SU-DHL-6 (cell line): ENCODE measurements around the gene SLC17A8.

ENCODE experiments used
- H2AFZ ChIP-seq: fragments of 200-600 bp; sonication (generic); 2 replicates; pipeline ENCODE4 v1.6.1; 2014; ENCODE audit warnings: low read depth, mild to moderate bottlenecking, moderate library complexity, mixed read lengths, antibody characterized with exemption, low read length; ENCODE audit not compliant: severe bottlenecking
- H3F3A ChIP-seq: fragments of 200-600 bp; shearing (Covaris generic); 2 replicates; pipeline ENCODE4 v1.6.0; 2016; ENCODE audit warnings: antibody characterized with exemption, mild to moderate bottlenecking; ENCODE audit not compliant: insufficient read depth
- H3K27ac ChIP-seq: fragments of 200-600 bp; sonication (generic); 2 replicates; pipeline ENCODE4 v1.5.1; 2016; ENCODE audit warnings: low read depth, mild to moderate bottlenecking, low read length, moderate library complexity, mixed read lengths
- H3K27me3 ChIP-seq: fragments of 200-600 bp; sonication (generic), shearing (Covaris generic); 2 replicates; pipeline ENCODE4 v1.6.0; 2014; ENCODE audit warnings: mild to moderate bottlenecking, low read length
- H3K36me3 ChIP-seq: fragments of 200-600 bp; sonication (generic); 2 replicates; pipeline ENCODE4 v1.6.1; 2014; ENCODE audit warnings: mild to moderate bottlenecking, low read length, mixed read lengths
- H3K4me2 ChIP-seq: fragments of 300-600, 200-600 bp; shearing (Covaris generic), sonication (generic); 2 replicates; pipeline ENCODE4 v1.6.0; 2014; ENCODE audit warnings: low read length, low read depth, mild to moderate bottlenecking; ENCODE audit not compliant: poor library complexity, severe bottlenecking
- H3K4me3 ChIP-seq: fragments of 200-600 bp; sonication (generic); 2 replicates; pipeline ENCODE4 v1.5.1; 2014; ENCODE audit warnings: antibody characterized with exemption, low read length, mild to moderate bottlenecking, mixed read lengths; ENCODE audit not compliant: insufficient read depth, poor library complexity, severe bottlenecking
- H3K79me2 ChIP-seq: fragments of 200-600 bp; sonication (generic); 2 replicates; pipeline ENCODE4 v1.6.1; 2014; ENCODE audit warnings: mild to moderate bottlenecking, low read length, moderate library complexity; ENCODE audit not compliant: insufficient read depth
- H3K9ac ChIP-seq: fragments of 200-600 bp; sonication (generic); 2 replicates; pipeline ENCODE4 v1.7.0; 2014; ENCODE audit warnings: mild to moderate bottlenecking, low read length
- H3K9me2 ChIP-seq: fragments of 200-600 bp; sonication (generic); replicated peaks from 2 replicates; pipeline ENCODE4 v1.6.1; 2014; ENCODE audit warnings: low read length; ENCODE audit not compliant: insufficient read depth
- H3K9me3 ChIP-seq: fragments of 200-600 bp; sonication (generic); 2 replicates; pipeline ENCODE4 v1.6.1; 2014; ENCODE audit warnings: low read length, mixed read lengths; ENCODE audit not compliant: insufficient read depth
- H4K20me1 ChIP-seq: fragments of 200-600 bp; sonication (generic); 2 replicates; pipeline ENCODE4 v1.6.1; 2014; ENCODE audit warnings: low read depth, mild to moderate bottlenecking, antibody characterized with exemption, low read length, moderate library complexity, mixed read lengths
- CTCF ChIP-seq: fragments of 200-600 bp; sonication (generic); IDR thresholded peaks from one replicate; pipeline ENCODE4 v1.5.1; 2017; ENCODE audit warnings: antibody characterized with exemption, mild to moderate bottlenecking, low read length, moderate library complexity; ENCODE audit not compliant: insufficient read depth, poor library complexity, severe bottlenecking
- EZH2phosphoT487 ChIP-seq: fragments of 200-600 bp; sonication (generic), shearing (Covaris generic); conservative IDR thresholded peaks from 2 replicates; pipeline ENCODE4 v1.6.1; 2018; ENCODE audit warnings: mild to moderate bottlenecking, antibody characterized with exemption, low read length, moderate library complexity, mixed read lengths

SLC17A8 gene

GRCh38 chr12:100381379-100381778 lies 24.5 kb downstream of the SLC17A8 start:
- H3K9me3 ChIP-seq = no peaks in the 10 kb centered on the region
- H3K27me3 ChIP-seq = no peaks in the 10 kb centered on the region
- no peaks in the 10 kb centered on the region for H3K36me3 ChIP-seq
- H3K4me2 ChIP-seq = no peak overlapping the region
- no peak overlapping the region for H3K9ac ChIP-seq
- no peaks in the 10 kb centered on the region for H3F3A ChIP-seq
- no peak overlapping the region for H3K4me3 ChIP-seq
- H2AFZ ChIP-seq = no peak overlapping the region
- no peaks in the 10 kb centered on the region for H3K9me2 ChIP-seq
- H3K79me2 ChIP-seq = no peaks in the 10 kb centered on the region
- H4K20me1 ChIP-seq = no peaks in the 10 kb centered on the region
- no peak for TF ChIP-seq CTCF
- no peak for TF ChIP-seq EZH2phosphoT487
- no peak overlapping the region for H3K27ac ChIP-seq

- Histone ChIP-seq H3K79me2 (no peaks in the 10 kb centered on the region), H4K20me1 (no peaks in the 10 kb centered on the region), H3K9me3 (no peaks in the 10 kb centered on the region), H3F3A (no peaks in the 10 kb centered on the region), H3K9me2 (no peaks in the 10 kb centered on the region), H3K27me3 (no peaks in the 10 kb centered on the region), H3K4me2 (no peak overlapping the region), H3K36me3 (no peaks in the 10 kb centered on the region), H3K27ac (no peak overlapping the region), H3K4me3 (no peak overlapping the region), H2AFZ (no peak overlapping the region), H3K9ac (no peak overlapping the region)
- TF ChIP-seq CTCF (no peak), EZH2phosphoT487 (no peak)
Observed at GRCh38 chr12:100382338-100382737, 25.5 kb downstream of the SLC17A8 start.

GRCh38 chr12:100383586-100384558 lies 27.0 kb downstream of the SLC17A8 start:
- H3K9me2 ChIP-seq = no peaks in the 10 kb centered on the region
- no peak overlapping the region for H3K4me2 ChIP-seq
- H2AFZ ChIP-seq = no peak overlapping the region
- no peaks in the 10 kb centered on the region for H3K79me2 ChIP-seq
- no peaks in the 10 kb centered on the region for H3K27me3 ChIP-seq
- H3K9me3 ChIP-seq = no peaks in the 10 kb centered on the region
- TF ChIP-seq EZH2phosphoT487 (no peak), CTCF (no peak)
- no peak overlapping the region for H3K9ac ChIP-seq
- no peak overlapping the region for H3K27ac ChIP-seq
- no peaks in the 10 kb centered on the region for H3F3A ChIP-seq
- H4K20me1 ChIP-seq = no peaks in the 10 kb centered on the region
- H3K36me3 ChIP-seq = no peaks in the 10 kb centered on the region
- no peak overlapping the region for H3K4me3 ChIP-seq
